ENCODE results near the gene TIMP1.
A peak's percentile ranks its signal among the peaks of the same experiment; 100 is the strongest.

TIMP1 gene

DNA sequence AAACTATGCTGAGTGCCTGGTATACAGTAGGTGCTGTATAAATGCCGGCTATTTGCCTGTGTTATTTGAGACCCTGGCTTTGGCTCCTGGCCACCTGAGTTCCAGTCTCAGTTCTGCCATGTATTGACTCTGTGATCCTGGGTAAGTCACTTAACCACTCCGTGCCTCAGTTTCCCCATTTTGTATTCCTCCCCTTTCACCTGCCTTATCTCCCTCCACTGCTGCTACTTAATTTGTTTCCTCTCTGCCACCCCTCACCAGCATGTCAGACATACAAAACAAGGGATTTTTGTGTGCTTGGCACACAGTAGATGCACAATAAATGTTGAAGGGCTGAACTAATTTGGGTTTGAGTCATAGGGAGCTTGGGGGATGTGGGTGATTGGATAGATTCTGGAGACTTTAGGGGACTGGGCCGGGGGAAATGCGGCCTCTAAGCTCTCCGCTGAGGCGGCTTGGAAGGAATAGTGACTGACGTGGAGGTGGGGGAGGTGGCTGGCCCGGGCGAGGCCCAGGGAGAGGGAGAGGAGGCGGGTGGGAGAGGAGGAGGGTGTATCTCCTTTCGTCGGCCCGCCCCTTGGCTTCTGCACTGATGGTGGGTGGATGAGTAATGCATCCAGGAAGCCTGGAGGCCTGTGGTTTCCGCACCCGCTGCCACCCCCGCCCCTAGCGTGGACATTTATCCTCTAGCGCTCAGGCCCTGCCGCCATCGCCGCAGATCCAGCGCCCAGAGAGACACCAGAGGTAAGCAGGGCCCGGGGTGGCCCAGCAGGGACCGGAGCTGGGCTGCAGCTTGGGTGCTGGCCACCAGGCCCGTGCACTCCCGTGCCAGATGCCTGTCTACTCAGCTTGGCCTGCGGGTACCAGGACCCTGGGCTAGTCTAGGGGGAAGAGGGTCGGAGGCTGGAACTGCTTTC is at the start of gene TIMP1:
TIMP1 (plus strand) TSS at position 706 of the 917 bp plus-strand sequence. CDS start 980 bp downstream, outside the sequence.
- DNase-seq (ENCODE audit: low read depth) = peak; percentile 69

- no peak for DNase-seq (ENCODE audit: low read depth)
These were observed 42.4 kb upstream of the TIMP1 start for GRCh38 chrX:47539860-47540259.

DNA sequence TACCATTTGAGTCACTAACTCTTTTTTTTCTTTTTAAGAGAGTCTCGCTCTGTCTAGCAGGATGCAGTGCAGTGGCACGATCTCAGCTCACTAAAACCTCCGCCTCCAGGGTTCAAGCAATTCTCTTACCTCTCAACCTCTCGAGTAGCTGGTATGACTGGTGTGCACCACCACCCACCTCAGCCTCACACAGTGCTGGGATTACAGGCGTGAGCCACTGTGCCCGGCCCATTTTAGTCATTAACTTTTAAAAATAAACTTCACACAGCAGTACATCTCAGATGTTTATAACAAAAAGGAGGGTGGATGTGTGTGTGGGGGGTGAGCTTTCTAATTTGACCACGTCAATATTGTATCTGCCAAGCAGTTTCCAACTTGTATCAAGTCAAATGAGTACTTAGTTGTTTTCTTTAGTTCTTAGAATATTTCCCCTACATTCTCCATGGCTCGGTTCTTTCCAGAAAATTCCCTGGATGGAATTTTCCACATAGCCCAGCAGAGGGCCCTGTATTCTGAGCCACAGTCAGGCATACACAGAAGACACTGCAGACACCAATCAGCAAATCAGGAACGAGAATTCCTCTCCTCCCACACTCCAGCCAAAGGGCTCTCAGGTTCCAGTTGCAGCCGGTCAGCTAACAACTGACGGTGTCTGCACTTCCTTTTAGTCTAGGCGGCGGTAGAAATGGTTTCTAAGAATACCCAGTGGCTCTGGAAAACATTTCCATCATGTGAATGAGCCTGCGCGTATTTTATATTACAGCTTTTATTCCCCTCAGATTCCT is 41.3 kb upstream of the TIMP1 start:
- DNase-seq (ENCODE audit: low read depth) = no peak

- DNase-seq (ENCODE audit: low read depth) = no peak
These were observed 38.7 kb upstream of the TIMP1 start for GRCh38 chrX:47543496-47543895.

DNA sequence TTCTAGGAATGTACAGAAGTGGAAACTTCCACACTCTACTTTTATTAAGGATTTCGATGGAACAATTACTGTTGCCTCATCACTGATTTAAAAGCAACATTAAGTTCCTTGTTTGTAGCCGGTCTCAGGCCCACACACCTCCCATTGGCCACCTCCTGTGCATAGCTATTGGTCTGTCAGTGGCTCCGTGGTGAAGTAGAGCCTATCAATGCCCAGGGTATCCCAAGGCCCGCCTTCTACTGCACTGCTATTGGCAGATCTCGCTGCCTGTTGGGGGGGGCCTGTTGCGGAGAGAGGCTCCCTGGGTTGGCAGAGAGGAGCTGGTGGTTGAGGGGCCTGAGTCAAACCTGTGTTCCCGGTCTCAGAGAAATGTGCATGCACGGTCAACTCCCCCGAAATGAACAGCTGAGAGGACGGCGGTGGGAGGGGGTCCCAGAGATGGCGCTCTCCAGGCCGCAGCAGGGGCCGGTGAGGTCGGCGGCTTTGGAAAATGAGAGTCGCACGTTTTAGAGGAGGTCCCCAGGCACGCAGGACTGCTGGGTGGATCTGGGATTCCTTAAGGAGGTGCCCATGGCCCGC is 26.1 kb upstream of the TIMP1 start:
- DNase-seq (ENCODE audit: low read depth) = peak; percentile 65

- DNase-seq (ENCODE audit: low read depth) = no peak
These were observed 23.8 kb upstream of the TIMP1 start for GRCh38 chrX:47558436-47558835.

- DNase-seq (ENCODE audit: low read depth) = no peak
These were observed 21.9 kb upstream of the TIMP1 start for GRCh38 chrX:47560179-47560933.

DNA sequence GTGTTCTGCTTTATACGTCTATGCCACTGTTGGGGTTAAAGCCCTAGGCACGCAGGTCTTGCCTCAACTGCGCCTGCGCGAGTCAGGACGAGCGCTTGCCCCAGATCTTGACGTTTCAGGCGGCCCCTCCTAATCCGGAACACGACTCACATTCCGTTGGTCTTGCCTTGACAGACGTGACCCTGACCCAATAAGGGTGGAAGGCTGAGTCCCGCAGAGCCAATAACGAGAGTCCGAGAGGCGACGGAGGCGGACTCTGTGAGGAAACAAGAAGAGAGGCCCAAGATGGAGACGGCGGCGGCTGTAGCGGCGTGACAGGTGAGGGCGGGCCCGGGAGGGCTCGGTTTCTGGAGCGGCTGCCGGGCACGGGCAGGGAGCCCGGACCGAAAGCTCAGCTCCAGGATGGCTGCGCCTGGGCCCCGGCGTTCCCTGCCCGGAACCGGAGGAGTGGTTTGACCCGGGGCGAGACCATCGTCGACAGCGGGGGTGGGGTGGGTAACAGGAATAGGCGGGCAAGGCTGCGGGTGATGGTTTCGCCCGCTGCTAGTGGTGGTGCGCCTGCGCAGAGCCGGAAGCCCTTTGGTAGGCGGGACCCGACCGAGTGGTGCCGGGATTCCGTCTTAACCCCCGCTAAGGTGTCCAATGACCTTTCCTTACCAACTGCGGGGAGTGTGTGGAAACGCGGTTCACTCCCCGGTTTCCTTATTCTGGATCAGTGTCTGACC is 21.1 kb upstream of the TIMP1 start, which contains the start of gene ARAF:
ARAF (plus strand) TSS at position 272 of the 725 bp plus-strand sequence. CDS start 1,763 bp downstream, outside the sequence.
- peak; percentile 88 for DNase-seq (ENCODE audit: low read depth)

DNA sequence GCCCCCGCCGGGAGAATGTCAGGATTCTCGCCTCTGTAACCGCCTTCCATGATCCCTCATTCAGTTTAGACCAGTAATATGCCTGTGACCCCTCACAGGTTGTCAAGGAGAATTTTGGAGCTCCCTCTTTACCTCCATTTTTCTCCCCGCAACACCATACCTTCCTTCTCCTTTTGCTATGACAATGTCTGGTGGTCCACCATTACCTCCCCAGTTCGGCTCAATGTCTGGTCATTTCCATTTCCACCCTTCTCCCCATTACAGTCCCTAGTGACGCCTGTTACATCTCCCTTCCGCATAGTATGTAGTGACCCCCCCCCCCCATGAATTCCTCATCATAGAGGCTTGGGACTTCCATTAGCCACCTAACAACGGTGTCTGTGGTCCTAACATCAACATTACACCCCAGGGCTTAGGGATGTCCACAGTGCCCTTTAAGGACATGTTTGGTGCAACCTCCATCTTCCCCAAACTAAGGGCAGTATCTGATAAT is 20.5 kb upstream of the TIMP1 start:
- no peak for DNase-seq (ENCODE audit: low read depth)

GRCh38 chrX:47562615-47563243 is 19.5 kb upstream of the TIMP1 start:
- DNase-seq (ENCODE audit: low read depth) = no peak

- DNase-seq (ENCODE audit: low read depth) = no peak
These were observed 18.4 kb upstream of the TIMP1 start for GRCh38 chrX:47563801-47564315.

DNA sequence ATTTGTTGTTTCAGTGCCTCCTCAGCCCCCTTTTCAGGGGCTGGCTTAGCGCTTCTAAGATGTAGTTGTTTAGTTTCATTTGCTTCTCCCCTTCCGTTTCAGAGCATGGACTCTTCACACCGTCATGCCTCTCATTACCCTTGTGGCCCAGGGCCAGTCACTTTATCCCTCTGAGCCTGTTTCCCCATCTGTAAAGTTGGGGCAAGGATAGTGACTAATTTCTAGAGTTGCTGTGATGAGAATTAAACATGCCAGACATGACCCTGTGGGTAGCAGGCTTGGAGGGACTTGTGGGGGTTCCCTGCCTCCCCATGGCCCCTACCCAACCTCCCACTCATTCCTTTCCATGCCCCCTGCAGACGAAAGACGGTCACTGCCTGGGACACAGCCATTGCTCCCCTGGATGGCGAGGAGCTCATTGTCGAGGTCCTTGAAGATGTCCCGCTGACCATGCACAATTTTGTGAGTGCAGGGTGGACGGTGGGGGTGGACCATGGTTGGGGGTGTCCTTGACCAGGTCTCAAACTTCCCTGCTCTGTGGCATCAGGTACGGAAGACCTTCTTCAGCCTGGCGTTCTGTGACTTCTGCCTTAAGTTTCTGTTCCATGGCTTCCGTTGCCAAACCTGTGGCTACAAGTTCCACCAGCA is 17.7 kb upstream of the TIMP1 start:
- DNase-seq (ENCODE audit: low read depth) = no peak

DNA sequence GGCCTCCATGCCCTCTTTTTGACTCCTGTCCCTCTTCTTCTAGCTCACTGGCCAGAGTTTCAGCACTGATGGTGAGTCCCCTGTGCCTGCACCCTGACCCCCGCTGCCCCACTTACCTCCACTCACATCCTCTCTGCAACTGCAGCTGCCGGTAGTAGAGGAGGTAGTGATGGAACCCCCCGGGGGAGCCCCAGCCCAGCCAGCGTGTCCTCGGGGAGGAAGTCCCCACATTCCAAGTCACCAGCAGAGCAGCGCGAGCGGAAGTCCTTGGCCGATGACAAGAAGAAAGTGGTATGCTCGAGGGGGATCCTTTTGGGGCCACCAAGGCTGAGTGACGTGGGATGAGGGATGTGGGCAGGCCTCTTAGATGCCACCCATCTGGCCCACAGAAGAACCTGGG is 15.4 kb upstream of the TIMP1 start:
- no peak for DNase-seq (ENCODE audit: low read depth)

DNA sequence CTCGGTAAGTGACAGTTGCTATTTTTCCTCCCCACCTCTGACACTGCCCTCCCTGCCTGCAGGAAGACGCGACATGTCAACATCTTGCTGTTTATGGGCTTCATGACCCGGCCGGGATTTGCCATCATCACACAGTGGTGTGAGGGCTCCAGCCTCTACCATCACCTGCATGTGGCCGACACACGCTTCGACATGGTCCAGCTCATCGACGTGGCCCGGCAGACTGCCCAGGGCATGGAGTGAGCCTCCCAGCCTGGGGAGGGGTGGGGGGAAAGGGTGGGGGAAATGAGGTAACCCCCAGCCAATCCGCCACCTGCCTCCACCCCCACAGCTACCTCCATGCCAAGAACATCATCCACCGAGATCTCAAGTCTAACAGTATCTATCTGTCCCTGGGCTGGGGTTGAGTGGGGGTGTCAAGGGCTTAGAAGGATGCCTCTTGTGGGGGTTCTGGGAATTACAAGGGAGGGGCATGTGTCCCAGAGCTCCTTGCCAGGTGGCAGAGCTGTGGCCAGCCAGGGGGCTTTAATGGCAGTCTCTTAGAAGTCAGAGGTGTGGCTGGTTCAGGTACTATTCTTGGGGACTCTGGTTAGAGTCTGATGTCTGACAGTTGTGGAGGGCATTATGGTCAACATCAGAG is 13.5 kb upstream of the TIMP1 start:
- DNase-seq (ENCODE audit: low read depth) = no peak

- no peak for DNase-seq (ENCODE audit: low read depth)
These were observed 11.4 kb upstream of the TIMP1 start for GRCh38 chrX:47570794-47571193.

- DNase-seq (ENCODE audit: low read depth) = no peak
These were observed 11.0 kb upstream of the TIMP1 start for GRCh38 chrX:47571215-47571614.

DNA sequence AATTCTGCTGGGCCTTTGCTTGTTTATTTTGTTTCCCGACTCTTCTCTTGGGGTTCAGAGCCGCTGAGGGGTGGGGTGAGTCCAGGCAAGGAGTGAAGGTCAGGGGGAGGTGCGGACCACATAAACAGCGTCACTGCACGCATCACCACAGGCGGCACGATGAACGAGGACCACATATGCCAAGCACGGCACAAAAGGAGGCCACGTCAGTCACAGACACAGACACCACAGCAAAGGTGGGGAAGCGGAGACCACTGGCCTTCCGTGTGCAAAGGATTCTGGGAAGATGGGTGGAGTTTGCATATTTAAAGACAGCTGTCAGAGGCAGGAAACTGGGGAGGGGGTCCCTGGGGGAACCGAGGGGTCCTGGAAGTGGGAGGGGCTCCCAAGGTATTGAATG is 10.3 kb upstream of the TIMP1 start:
- no peak for DNase-seq (ENCODE audit: low read depth)

GRCh38 chrX:47572773-47573340 is 9.4 kb upstream of the TIMP1 start:
- no peak for DNase-seq (ENCODE audit: low read depth)

Data from activated T-cell treated with anti-CD3 and anti-CD28 coated beads for 1 hour (primary cell).